Measurements from ENCODE around the gene TBC1D22B.
A peak's percentile ranks its signal among the peaks of the same experiment; 100 is the strongest.

The TBC1D22B gene

DNA sequence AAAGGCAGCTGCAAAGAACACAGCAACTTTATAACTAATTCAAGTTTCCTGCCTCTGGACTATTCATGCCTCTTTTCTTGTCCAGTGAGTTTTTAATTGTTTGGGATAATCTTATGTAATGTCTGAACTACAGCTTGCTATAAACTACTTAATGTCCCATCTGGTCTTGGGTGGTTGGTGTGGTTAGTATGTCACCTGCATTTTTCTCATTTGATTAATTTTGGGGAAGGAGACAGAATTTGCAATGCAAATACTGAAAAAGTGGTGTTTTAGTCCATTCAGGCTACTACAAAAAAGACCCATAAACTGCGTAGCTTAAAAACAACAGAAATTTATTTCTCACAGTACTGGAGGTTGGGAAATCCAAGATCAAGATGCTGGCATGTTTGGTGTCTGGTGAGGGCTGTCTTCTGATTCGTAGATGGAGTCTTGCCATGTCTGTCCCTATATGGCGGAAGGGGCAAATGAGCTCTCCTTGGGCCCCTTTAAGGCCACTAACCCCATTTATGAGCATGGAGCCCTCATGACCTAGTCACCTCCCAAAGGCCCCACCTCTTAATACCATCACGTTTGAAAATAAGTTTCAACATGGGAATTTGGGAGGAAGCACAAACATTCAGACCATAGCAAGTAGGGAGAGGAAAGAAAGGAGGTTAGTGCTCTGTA is 118.6 kb downstream of the TBC1D22B start:
- Histone ChIP-seq H3K4me2 (ENCODE audit: low read length) (peak overlapping the region; percentile 90), H3K9me3 (ENCODE audit: control insufficient read depth, insufficient read depth, low read length) (no peaks in the 10 kb centered on the region), H3K9me2 (replicated peaks; ENCODE audit: control insufficient read depth, low read length) (no peaks in the 10 kb centered on the region), H3K4me1 (ENCODE audit: control insufficient read depth, low read length) (peaks cover 68% of the 10 kb centered on the region), H3F3A (ENCODE audit: control insufficient read depth, insufficient read depth) (peaks cover 21% of the 10 kb centered on the region), H4K20me1 (ENCODE audit: control insufficient read depth, insufficient read depth, low read depth, low read length) (no peaks in the 10 kb centered on the region), H3K4me3 (ENCODE audit: low read length) (peak overlapping the region; percentile 64), H3K27me3 (ENCODE audit: control insufficient read depth, low read length) (no peaks in the 10 kb centered on the region), H3K36me3 (ENCODE audit: control insufficient read depth, low read length) (peaks cover 65% of the 10 kb centered on the region), H3K79me2 (ENCODE audit: control insufficient read depth, low read length) (peaks cover 5% of the 10 kb centered on the region; the same call in 1 of the 2 replicates), H3K27ac (ENCODE audit: low read depth, low read length) (peak overlapping the region; percentile 93)
- no peak for TF ChIP-seq EZH2phosphoT487 (IDR thresholded peaks at IDR 0.05; ENCODE audit: borderline replicate concordance, low read length)
- no peak for TF ChIP-seq CTCF (IDR thresholded peaks at IDR 0.05; ENCODE audit: low read depth, low read length, poor library complexity, severe bottlenecking)

DNA sequence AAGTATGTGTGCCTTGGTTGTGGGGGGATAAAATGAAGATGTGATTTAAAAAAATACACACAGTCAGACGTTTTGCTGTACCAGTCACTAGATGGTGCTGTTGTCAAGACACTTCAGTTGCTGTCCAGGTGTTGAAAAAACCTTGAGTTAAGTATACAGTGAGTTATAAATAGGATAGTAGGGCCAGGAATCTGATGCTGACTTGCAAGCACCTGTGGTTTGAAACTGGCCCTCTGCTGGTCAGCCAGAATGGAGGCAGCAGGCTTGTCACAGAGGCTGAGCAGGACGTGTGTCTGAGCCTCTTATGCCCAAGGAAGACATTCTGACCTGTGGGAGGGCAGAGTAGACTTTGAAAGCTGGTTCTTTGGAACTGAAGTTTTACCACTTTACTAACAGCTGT is 124.0 kb downstream of the TBC1D22B start:
- no peak overlapping the region for H3K4me3 ChIP-seq (ENCODE audit: low read length)
- H3K36me3 ChIP-seq (ENCODE audit: control insufficient read depth, low read length): peaks cover 38% of the 10 kb centered on the region
- peaks cover 38% of the 10 kb centered on the region for H3K4me1 ChIP-seq (ENCODE audit: control insufficient read depth, low read length)
- no peak overlapping the region for H3K4me2 ChIP-seq (ENCODE audit: low read length)
- H4K20me1 ChIP-seq (ENCODE audit: control insufficient read depth, insufficient read depth, low read depth, low read length): no peaks in the 10 kb centered on the region
- H3K27me3 ChIP-seq (ENCODE audit: control insufficient read depth, low read length): no peaks in the 10 kb centered on the region
- TF ChIP-seq CTCF (IDR thresholded peaks at IDR 0.05; ENCODE audit: low read depth, low read length, poor library complexity, severe bottlenecking) (peak; percentile 80), EZH2phosphoT487 (IDR thresholded peaks at IDR 0.05; ENCODE audit: borderline replicate concordance, low read length) (no peak)
- H3F3A ChIP-seq (ENCODE audit: control insufficient read depth, insufficient read depth): peaks cover 6% of the 10 kb centered on the region; the same call in 1 of the 2 replicates
- H3K27ac ChIP-seq (ENCODE audit: low read depth, low read length): no peak overlapping the region
- H3K79me2 ChIP-seq (ENCODE audit: control insufficient read depth, low read length): no peaks in the 10 kb centered on the region
- H3K9me3 ChIP-seq (ENCODE audit: control insufficient read depth, insufficient read depth, low read length): no peaks in the 10 kb centered on the region
- H3K9me2 ChIP-seq (replicated peaks; ENCODE audit: control insufficient read depth, low read length): no peaks in the 10 kb centered on the region

Measured in DOHH2 (cell line).